Caki2 (cell line): ENCODE measurements around the gene DCHS2. TPM values are rescaled to one million over a fixed set of nuclear protein-coding genes. Genes with fewer than 3 reads are reported as not detected.

Experiments
- DNase-seq: peaks from one replicate; pipeline ENCODE4 v3.0.0-alpha.2; 2015; ENCODE audit warnings: low read depth
- in situ Hi-C: cut with HindIII; loops from 2 replicates; pipeline ENCODE4 v1.10.0; 2016; ENCODE audit warnings: low sequenced_read_pairs, low pct_unique_long_range_greater_than_20kb, mixed read lengths
- total RNA-seq: library from RNA; depleted of rRNA; stranded (reverse); fragments of >200 nt; shearing (Covaris generic); gene quantifications from 2 replicates; pipeline ENCODE4 v1.2.3, GENCODE V29; 2014; ENCODE audit warnings: low replicate concordance

DCHS2 gene
- total RNA-seq, 1 experiment from 2014 or later = 0.34 TPM

DNA sequence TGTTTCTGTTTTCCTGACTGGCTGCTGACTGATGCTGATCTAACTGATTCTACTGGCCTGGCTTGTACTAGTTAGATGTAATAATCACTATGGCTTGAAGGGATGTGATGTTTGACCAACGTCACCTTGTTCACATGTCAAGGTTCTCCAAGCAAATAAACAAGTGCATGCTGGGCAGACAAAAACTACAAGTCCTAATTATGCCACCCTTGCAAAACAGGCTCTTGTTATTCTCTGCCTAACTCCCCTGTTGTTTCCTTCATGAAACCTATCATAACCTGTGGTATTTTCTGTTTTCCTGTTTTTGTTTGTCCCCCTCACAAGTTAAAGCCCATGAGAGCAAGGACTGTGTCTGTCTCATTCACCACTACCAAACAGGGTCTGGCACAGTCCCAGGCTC is 146.2 kb downstream of the DCHS2 start:
- in situ Hi-C loops = no loop called here
- DNase-seq = no peak

DNA sequence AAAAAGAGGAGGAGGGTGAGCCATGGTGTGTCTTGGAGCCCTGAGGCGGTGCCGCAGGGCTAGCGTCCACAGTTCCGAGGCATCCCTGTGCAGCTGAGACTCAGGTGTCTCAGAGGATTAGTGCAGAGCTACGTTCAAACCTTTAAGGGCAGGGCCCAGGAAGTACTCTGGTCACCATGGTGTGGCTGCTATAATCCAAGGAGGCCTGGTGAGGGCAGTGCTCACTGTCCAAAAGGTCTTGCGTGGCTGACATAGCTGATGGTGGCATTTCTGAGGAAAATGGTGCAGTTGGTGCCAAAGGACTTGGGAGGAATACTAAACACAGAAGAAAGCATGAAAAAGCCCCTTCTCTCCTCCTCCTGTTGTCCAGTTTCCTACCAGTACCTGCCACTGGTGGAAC is 146.9 kb downstream of the DCHS2 start:
- no peak for DNase-seq
- in situ Hi-C loops = no loop called here

DNA sequence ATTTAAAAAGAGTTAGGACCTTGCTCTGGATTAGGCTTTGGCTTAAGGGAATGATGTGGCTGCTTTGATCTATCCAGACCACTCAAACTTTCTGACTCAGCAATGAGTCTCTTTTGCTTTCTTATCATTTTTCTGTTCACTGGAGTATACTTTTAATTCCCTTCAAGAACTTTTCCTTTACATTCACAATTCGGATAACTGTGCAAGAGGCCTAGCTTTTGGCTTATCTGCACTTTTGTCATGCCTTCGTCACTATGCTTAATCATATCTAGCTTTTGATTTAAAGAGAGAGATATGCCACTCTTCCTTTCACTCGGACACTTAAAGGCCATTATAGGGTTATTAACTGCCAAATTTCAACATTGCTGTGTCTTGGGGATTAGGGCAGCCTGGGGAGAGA is 147.9 kb downstream of the DCHS2 start:
- DNase-seq = no peak
- in situ Hi-C loops = no loop called here

DNA sequence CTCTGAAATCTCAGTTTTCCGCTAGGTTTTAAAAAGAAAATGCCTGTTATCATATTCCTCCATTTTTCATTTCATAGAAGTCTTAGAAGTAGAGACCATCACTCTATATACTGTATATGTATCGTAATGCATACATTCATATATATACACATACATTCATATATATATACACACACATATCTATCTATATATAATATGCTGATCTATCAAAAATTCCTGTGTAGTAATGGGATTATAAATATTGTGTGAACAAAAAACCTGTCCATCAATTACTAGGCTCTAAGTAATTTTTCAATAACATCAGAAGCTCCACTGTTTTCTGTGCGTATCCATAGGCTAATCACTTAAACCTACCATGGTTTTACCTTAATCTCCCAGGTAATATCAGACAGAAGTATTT is 150.2 kb downstream of the DCHS2 start:
- in situ Hi-C loops = no loop called here

DNA sequence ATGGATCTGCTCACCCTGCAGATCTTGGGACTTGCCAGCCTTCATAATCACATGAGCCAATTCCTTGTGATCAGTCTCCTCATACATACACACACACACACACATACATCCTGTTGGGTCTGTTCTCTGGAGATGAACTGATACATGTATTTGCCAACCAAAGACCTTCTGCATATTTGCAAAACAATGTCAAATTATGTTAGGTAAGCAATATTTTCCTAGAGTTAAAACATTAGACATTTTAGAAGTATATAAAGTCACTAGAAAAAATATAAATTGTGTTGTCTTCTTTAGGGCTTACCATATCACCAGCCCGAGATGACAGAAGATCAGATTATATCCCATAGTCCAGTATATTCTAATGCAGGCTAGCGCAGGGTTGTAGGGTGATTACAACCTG is 156.0 kb downstream of the DCHS2 start:
- no peak for DNase-seq
- in situ Hi-C loops = no loop called here

More for the DNA sequence above, 150.2 kb downstream of the DCHS2 start:
- DNase-seq = no peak

DNA sequence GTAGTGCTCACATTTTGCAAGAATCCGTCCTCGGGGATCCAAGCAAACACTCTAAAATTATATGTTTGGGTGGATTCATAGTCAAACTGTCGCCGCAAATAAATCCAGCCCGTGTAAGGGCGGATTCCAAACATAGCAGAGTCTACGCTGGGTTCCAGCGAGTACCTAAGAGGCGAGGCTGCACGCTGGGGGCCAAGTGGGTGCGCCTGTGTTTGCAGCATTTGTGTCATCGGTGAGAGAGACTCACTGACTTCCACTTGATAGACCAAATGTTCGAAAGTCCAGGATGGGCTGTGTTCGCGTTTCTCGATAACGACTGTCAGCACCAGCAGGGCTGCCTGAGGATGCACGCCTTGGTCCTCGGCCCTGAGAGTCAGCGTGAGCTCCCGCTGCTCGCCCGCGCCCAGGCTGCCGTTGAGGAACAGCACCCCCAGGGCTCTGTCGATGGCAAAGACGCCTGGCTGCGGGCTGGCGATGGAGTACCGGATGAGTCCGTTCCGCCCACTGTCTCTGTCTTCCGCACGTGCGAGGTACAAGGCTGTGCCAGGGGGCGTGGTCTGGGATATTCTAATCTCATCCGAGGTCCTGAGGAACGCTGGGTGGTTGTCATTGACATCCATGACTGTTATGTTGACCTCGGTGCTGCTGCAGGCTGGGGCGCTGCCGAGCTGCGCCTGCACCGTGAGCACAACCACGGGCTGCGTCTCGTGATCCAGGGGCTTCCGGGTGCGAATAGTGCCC is 158.7 kb downstream of the DCHS2 start:
- no peak for DNase-seq
- in situ Hi-C loops = no loop called here

DNA sequence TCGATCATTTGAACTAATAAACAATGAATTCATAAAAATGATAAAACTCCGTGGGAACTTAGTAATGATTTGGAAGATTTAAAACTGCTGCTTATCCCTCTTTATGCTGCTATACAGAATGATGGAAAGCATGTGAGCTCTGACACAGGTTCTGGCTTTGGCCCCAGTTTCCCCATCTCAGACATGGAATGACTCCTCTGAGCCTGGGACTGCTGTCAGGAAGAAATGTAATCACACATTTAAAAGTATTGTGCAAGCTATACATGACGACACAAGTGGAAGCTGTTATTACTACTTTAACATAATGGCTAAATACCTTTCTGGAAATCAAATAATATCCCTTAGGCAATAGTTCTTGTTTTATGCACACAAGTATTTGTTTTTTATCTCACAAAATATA is 161.7 kb downstream of the DCHS2 start:
- in situ Hi-C loops = no loop called here
- DNase-seq = no peak

DNA sequence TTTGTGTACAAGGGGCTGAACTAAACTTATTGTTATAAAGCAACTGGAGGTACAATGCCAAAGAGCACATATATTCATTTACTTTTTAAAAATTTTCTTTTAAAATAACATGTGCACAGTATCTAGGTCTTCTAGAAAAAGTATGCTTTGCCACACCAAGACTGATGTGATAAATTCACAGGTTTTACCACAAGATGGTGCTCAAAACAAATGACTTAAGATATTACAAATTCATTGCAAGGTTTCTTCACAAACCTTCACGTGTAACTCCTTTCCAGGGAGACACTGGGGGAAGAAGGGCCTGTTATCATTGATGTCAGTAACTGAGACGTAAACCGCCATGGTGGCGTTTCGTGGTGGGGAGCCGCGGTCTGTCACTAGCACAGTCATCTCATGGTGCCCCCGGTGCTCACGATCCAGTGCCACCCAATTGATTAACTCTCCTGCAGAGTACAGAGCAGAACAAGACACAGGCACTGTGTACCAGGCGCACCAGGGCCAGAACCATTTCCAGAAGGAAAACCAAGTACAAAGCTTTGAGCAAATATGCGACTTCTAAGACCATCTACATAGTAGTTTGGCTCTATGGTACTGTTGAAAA is 162.2 kb downstream of the DCHS2 start:
- peak; percentile 14 for DNase-seq
- in situ Hi-C loops = no loop called here

DNA sequence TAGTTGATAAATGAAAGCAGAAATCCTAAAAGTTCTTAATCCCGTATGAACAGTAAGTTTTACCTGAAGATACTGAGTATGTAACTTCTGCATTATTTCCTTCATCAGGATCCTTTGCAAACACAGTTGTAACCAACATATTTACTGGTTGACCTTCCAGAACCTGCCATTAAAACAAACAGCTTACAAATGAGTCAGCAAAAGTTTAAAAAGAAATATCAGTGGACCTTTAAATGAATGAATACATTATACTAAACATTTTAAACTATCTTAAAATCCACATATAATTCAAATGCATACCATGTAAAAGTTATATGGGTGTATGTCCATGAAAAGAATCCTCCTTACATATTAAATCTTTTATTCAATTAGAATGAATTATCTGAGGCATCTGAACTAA is 163.6 kb downstream of the DCHS2 start:
- in situ Hi-C loops = no loop called here
- no peak for DNase-seq

DNA sequence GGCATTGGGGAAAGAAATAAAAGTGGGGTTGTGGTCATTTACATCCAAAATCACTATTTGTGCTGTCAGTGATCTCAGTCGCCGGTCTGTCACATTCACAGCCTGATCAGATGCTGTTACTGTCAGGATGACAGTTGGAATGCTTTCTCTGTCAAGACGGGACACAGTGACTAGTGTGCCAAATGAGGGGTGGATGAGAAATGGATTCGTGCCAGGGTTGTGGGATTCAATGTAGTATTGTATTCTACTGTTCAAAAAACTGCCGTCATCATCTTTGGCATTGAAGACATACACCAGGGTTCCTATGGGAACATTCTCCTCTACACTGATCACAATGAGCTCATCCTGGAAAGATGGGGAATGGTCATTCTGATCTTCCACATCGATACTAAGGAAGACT is 171.1 kb downstream of the DCHS2 start:
- DNase-seq = no peak
- in situ Hi-C loops = no loop called here

DNA sequence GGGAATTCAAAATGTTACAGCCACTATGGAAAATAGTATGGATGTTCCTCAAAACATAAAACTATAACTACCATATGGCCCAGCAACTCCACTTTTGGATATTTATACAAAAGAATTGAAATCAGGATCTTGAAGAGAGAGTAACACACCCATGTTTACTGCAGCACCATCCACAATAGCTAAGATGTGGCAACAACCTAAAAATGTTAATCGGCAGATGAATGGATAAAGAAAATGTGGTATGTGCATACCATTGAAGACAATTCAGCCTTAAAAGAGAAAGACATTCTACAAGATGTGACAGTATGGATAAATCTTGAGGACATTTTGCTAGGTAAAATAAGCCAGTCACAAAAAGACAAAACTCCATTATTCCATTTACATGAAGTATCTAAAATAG is 171.9 kb downstream of the DCHS2 start:
- DNase-seq = no peak
- in situ Hi-C loops = no loop called here

DNA sequence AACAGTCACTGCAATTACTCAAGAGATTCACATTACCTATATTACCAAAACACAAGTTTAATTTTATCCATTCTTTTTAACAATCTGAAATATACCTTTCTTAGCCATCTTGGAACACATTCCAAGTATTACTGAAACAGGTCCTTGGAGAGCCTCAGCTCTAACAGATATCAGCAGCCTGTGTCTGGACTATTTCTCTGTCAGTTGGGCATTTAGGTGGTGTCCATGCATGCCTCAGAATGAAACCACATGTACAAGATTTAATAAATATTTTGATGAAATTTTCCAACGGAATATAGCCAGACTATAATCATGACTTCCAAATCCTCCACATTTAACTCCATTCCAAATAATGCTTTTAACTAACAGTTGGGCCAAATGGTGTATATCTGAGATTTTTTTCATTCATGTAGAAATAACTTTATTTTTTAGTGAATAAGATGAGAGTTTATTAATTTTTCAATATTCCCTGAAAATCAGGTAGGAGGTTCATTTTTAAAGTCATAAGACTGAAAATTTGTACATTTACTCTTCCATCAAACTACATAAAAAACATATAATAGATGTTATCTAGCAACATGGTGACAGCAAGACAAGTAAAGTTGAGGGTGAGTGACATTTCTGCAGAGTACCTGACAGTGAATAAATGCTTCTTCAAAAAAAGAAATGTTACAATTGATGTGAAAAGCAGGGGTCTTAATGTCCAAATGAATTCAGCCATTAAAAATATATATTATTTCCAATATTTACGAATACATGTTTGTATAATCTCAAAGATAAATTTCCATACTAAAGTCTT is 174.2 kb downstream of the DCHS2 start:
- no peak for DNase-seq
- in situ Hi-C loops = no loop called here

DNA sequence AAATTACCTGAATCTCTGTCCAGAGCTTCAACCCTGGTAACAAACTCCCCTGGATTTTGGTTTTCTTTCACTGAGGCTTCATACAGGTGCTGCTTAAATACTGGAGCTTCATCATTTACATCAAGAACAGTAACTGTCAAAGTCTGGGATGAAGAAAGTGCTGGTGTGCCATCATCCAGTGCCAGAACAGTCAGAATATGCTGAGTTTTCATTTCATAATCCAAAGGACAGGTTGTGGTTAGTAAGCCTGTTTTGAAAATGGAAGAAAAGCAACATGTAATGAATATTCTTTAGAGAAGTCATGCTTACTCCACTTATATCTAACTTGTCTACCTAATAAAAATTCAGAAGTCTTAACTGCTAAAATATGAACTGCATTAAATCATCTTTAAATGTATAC is 175.9 kb downstream of the DCHS2 start:
- in situ Hi-C loops = no loop called here
- DNase-seq = no peak

DNA sequence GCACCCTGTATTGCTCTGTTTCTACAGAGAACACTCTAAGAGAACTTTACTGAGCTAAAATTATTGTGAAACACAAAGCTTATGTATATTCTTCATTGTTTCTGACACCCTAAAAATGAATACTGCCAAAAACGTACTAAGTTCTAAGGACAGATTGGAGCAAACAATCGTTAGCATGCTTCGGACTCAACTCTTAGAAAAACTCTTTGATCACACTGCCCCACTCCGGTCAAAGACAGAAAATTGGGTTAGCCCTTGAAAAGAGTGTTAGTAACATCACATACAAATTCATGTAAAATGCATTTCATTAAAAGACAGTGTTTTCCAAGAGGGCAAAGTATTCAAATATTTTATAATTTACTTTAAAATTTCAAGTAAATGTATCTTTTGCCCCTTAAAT is 177.4 kb downstream of the DCHS2 start:
- DNase-seq = no peak
- in situ Hi-C loops = no loop called here

DNA sequence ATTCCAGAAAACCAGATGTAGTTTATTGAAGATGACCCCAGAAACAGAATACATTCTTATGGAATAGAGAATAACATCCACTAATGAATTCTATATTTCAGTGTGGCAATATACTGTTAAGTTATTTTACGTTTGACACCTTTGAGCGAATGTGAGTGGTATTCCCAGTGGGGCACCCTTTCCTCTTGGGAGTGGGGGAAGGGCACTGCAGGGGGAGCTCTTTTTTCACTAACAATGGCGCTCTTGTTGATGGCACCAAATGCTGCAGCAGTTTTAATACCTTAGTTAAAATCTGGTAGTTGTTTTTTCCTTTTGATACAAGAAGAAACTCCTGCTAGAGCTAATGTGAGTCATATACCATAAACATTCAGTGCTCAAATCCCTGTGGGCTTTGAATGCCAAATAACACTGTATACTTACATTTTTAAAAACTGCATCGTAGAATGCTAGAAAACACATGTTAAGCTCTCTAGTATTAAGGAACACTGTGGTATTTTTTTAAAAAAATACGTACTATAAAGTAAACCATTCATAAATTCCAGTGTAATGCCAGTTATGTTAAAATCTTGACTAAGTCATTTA is 178.5 kb downstream of the DCHS2 start:
- no peak for DNase-seq
- in situ Hi-C loops = no loop called here

DNA sequence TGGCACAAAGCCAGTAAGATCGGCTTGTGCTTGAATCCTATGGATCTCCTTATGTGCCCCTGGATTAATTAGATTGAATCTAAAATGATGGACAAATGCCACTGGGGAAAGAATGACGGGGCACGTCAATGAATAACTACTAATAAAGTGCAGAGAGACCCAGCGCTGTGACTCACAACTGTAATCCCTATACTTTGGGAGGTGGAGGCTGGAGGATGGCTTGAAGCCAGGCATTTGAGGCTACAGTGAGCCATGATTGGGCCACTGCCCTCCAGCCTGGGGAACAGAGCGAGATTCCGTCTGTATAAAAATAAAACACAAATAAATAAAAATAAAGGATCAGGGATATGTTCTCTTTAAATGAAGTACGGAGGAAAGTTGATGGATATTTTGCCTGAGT is 179.4 kb downstream of the DCHS2 start:
- in situ Hi-C loops = no loop called here
- no peak for DNase-seq

DNA sequence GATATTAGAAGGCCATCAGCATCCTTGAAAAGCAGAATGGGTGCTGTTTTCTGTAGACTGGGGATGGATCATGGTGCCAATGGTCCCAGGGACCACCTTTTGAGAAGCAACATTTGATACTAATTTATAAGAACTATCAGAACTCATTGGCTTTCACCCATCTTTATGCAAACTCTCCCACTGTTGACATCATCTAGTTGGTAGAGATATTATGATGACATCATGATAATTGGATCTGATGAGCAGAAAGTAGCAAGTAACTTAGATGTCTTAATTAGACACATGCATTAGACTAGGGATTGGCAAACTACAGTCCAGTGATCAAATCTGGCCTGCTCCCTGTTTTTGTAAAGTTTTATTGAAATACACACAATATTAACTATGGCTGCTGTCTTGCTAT is 181.0 kb downstream of the DCHS2 start:
- no peak for DNase-seq

DNA sequence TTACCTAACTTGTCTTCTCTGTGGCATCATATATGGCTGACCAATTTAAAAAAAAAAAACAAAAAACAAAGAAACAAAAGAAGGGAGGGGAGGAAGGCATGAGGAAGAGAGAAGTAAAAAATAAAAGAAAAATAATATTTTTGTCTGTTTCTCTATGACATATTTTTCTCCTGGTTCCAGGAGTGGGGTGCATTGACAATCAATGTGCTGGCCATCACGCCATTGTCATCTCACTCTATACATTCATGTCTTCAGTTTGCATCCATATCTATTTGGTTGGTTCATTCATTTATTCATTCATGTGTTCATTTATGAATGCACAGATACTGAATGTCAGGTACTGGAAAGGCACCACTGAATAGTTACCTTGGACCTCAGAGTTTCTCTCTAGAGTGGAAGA is 183.4 kb downstream of the DCHS2 start:
- in situ Hi-C loops = no loop called here
- no peak for DNase-seq

More for the DNA sequence above, 181.0 kb downstream of the DCHS2 start:
- in situ Hi-C loops = no loop called here

DNA sequence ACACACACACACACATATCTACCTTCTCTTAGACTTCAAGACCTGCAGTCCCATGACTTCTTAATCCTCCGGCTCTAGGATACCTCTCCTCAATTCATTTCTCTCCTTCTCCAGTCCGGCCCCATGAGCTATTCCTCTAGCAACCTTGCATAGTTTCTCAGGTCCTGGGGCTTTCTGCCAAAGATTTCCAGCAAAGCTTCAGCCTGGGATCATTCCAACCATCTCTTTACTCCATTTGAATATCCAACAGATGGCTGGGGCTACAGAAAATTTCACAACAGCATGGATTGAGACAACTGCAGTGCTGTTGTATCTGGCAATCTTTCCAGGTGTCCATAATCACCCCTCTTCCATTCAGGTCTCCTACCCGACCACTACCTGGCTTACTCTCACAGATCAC is 184.1 kb downstream of the DCHS2 start:
- no peak for DNase-seq
- in situ Hi-C loops = no loop called here
